Measurements from ENCODE around the gene ADAP1. TPM values are rescaled to one million over a fixed set of nuclear protein-coding genes. Genes with fewer than 3 reads are reported as not detected.
A peak's percentile ranks its signal among the peaks of the same experiment; 100 is the strongest.
"Not testable (repeated sequence)": the region's sequence is repeated elsewhere in the genome, so short reads cannot be mapped to it uniquely, and the experiment has no call there.

The ADAP1 gene
- total and polyA plus RNA-seq, 2 of the 8 experiments (the other 6 are each of a cell fraction or from before 2014, with no cell fraction given), result 5.8 to 6.1 TPM

- peak overlapping the region; percentile 65 for H4K91ac ChIP-seq (replicated peaks; ENCODE audit: insufficient read length, low read length)
- H3K79me1 ChIP-seq (ENCODE audit: low read depth, low read length); H4K20me1 ChIP-seq (replicated peaks in 1 of 2; ENCODE audit: control insufficient read depth in 1 of 2, insufficient read depth in 2 of 2, low read length in 2 of 2); H3K9me3 ChIP-seq (ENCODE audit: insufficient read depth in 2 of 2, low read depth in 1 of 2, low read length in 1 of 2); H3K27ac ChIP-seq (ENCODE audit: low read depth, low read length); H4K5ac ChIP-seq (ENCODE audit: insufficient read length, low read depth, low read length); H3K23me2 ChIP-seq (ENCODE audit: low read depth, low read length); H2BK15ac ChIP-seq (ENCODE audit: low read length); H3K56ac ChIP-seq (replicated peaks; ENCODE audit: insufficient read length, low read depth, low read length); H2AK5ac ChIP-seq (ENCODE audit: low read depth, low read length); H3K9ac ChIP-seq (replicated peaks in 1 of 4; ENCODE audit: extremely low read depth in 1 of 4, low read depth in 3 of 4, low read length in 3 of 4); H3K79me2 ChIP-seq (ENCODE audit: control insufficient read depth in 1 of 2, insufficient read depth in 2 of 2, low read length in 2 of 2); H2BK120ac ChIP-seq (replicated peaks; ENCODE audit: low read depth, low read length); H3K36me3 ChIP-seq (ENCODE audit: control insufficient read depth in 2 of 4, insufficient read depth in 4 of 4, low read length in 3 of 4); H2BK5ac ChIP-seq (ENCODE audit: low read depth, low read length); H3K18ac ChIP-seq (ENCODE audit: extremely low read depth, low read length); H2AFZ ChIP-seq (ENCODE audit: low read length); H3K4ac ChIP-seq (replicated peaks; ENCODE audit: insufficient read length, low read depth, low read length); H3K14ac ChIP-seq (ENCODE audit: insufficient read length); H3K23ac ChIP-seq (ENCODE audit: insufficient read length); FAIRE-seq: not testable (repeated sequence)
- TF ChIP-seq MAX (IDR thresholded peaks at IDR 0.05) (peak; percentile 60), KDM4A (IDR thresholded peaks at IDR 0.05; ENCODE audit: low read depth, low read length, severe bottlenecking) (peak; percentile 39), CTCF (IDR thresholded peaks at IDR 0.05; ENCODE audit: control extremely low read depth in 1 of 3, insufficient read depth in 1 of 3, low read depth in 1 of 3, low read length in 3 of 3) (peak in 2 of 3 experiments; percentile 73 to 81; a peak in 3 of 4 replicates), RAD21 (IDR thresholded peaks at IDR 0.05 in 1 of 2, conservative IDR thresholded peaks at IDR 0.05 in 1 of 2; ENCODE audit: low read depth in 2 of 2, low read length in 2 of 2) (peak; percentile 81 to 88), GABPA (IDR thresholded peaks at IDR 0.05; ENCODE audit: borderline replicate concordance, insufficient read depth, low read length) (peak; percentile 63; the same call in 1 of the 2 replicates), HDAC2 (IDR thresholded peaks at IDR 0.05; ENCODE audit: borderline replicate concordance in 1 of 2, low read depth in 2 of 2, low read length in 2 of 2) (0 out of 4 replicates have a peak, but pooled peaks of 1 of the 2 experiments have one; percentile 11)
- POLR2A ChIA-PET (ENCODE audit: partially characterized antibody), result interaction anchor here (0.9 to 1.3 kb wide), 3 partner anchors 13 to 74 kb away, joined by 3 read pairs; no protein-coding TSS in a partner anchor
- WGBS, 2 experiments (ENCODE audit: extremely low coverage in 1 of 2, insufficient coverage in 1 of 2, insufficient read length in 1 of 2, insufficient replicate concordance in 2 of 2, low coverage in 1 of 2, low lambda C conversion rate in 2 of 2, missing lambda C conversion rate in 1 of 2), result 33% methylated on average over 47 of the region's 73 CpGs; no CpG with 5 or more reads in 1 of the 2 experiments
- H3K4me3 ChIP-seq (ENCODE audit: extremely low read depth in 1 of 4, insufficient read depth in 2 of 4, low read depth in 3 of 4, low read length in 4 of 4), result peak overlapping the region in 3 of 4 experiments; percentile 24 to 49 (median 26); a peak in 4 of 8 replicates
- DNase-seq (ENCODE audit: low read depth in 1 of 2, low spot score in 2 of 2), result peak in 1 of 2 experiments; percentile 92
- peak overlapping the region; percentile 4 to 64 for H3K4me2 ChIP-seq (ENCODE audit: insufficient read depth in 1 of 2, low read depth in 2 of 2, low read length in 2 of 2)
- H4K8ac ChIP-seq (ENCODE audit: extremely low read depth, insufficient read depth, low read length), result peak overlapping the region; percentile 68; the same call in 1 of the 2 replicates
- H2BK20ac ChIP-seq (ENCODE audit: low read length), result peak overlapping the region; percentile 90; the same call in 1 of the 2 replicates
- H2BK12ac ChIP-seq (ENCODE audit: low read depth, low read length), result peak overlapping the region; percentile 80; the same call in 1 of the 2 replicates
- peaks cover 0 to 12% (median 9%) of the 10 kb centered on the region in 4 experiments; a peak in 4 of 7 replicates for H3K27me3 ChIP-seq (replicated peaks in 1 of 4; ENCODE audit: control insufficient read depth in 3 of 4, extremely low read depth in 1 of 4, insufficient read depth in 3 of 4, low read length in 3 of 4)
- peaks cover 0 to 12% (median 2%) of the 10 kb centered on the region in 4 experiments; a peak in 3 of 7 replicates for H3K4me1 ChIP-seq (replicated peaks in 1 of 4; ENCODE audit: control insufficient read depth in 3 of 4, insufficient read depth in 4 of 4, low read length in 3 of 4)
- CTCF ChIA-PET (ENCODE audit: partially characterized antibody), result interaction anchor here (0.6 to 6.3 kb wide), 14 partner anchors 9 to 390 kb away, joined by 3 to 36 read pairs (median 3); no protein-coding TSS in a partner anchor
These were observed 45.7 kb downstream of the ADAP1 start for GRCh38 chr7:908591-909357.
